C1 segment of cervical spinal cord (tissue), 14 donors: Measurements from ENCODE around the gene TMEM41B.
"Not testable (repeated sequence)": the region's sequence is repeated elsewhere in the genome, so short reads cannot be mapped to it uniquely, and the experiment has no call there.

Experiments
- DNase-seq, 14 donors: peaks; one replicate each; lab custom pipeline; 2025; lab: John Stamatoyannopoulos, UW

TMEM41B gene

DNA sequence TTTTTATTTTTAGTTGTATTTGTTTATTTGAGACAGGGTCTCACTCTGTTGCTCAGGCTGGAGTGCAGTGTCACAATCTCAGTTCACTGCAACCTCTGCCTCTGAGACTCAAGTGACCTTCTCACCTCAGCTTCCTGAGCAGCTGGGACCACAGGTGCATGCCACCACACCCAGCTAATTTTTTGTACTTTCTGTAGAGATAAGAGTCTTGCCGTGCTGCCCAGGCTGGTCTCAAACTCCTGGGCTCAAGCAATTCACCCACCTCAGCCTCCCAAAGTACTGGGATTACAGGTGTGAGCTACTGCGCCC is 53.6 kb downstream of the TMEM41B start:
- DNase-seq, result not testable (repeated sequence)

DNA sequence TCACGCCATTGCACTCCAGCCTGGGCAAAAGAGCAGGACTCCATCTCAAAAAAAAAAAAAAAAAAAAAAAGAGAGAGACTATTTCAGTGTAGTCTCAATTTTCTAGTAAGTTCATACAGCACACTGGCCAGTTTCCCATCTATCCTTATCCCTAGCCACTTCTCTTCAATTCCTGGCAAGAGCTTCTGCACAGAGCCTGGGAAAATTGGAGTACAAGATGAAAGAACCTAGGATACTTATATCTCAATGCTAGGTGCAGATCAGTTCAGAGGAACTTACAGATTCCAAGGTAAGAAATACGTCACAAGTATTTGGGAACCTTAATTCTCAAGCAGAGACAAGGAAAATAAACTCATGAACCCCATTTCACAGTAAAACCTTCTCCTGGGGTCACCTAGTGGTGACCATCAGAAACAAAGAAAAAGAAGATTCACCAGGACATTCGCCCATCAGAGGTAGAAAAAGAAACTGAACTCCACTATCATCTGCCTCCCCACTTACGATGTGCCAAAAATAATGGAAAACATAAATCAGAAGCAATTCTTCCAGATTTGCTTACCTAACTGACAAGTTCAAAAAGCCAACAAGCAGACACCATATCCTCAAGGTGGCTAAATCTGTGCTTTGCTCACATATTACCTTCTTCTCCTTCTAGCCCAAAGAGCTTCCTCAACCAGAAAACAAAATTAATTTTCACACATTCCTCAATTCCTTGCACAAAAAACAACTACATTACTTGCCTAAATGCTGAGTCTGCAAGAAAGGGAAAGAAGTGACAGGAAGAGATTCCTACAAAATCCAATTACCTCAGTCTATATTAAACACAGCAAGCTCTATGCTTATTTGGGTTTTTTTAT is 54.2 kb downstream of the TMEM41B start:
- DNase-seq, result no peak

DNA sequence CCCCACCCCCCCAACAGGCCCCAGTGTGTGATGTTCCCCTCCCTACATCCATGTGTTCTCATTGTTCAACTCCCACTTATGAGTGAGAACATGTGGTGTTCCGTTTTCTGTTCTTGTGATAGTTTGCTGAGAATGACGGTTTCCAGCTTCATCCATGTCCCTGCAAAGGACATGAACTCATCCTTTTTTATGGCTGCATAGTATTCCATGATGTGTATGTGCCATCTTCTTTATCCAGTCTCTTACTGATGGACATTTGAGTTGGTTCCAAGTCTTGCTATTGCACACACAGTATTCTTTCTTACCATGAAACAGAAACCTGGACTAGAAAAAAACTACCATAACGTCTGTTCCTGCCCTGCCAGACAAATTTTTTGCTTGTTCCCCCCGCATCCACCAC is 56.1 kb downstream of the TMEM41B start:
- DNase-seq, result not testable (repeated sequence)

DNA sequence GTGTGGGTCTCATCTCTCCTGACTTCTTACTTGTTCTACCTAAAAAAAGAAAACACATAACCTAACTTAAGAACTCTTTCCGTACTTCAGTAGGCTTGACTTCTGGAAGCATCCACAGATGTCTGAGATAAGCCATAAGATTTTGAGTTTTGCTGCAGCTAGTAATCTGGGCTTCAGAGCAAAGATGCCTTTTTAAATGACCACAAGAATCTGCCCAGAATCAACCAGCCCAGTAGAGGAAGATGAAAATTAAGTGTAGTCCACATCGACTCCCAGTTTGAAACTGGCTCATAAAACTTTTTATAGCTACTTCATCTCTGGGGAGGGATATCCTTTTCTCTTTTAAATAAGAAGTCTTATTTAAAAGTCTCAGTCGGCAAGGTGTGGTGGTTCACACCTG is 60.0 kb downstream of the TMEM41B start:
- DNase-seq, result no peak

DNA sequence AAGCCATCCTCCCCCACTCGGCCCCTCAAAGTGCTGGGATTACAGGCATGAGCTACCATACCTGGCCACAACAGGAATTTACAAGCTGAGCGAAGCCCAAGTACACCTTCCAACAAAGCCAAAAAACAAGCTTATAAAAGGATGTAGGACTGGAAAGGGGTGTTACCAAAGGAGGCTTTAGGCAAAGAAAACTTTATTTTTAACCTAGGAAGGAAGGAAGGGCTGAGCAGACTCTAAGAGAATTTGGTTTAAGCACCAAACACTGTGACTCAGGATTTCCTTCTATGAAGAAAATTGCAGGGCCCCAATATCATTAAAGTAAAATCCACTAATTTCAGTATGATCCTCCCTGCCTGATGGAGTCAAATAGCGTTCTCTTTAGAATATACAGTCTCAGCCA is 61.3 kb downstream of the TMEM41B start:
- no peak for DNase-seq

DNA sequence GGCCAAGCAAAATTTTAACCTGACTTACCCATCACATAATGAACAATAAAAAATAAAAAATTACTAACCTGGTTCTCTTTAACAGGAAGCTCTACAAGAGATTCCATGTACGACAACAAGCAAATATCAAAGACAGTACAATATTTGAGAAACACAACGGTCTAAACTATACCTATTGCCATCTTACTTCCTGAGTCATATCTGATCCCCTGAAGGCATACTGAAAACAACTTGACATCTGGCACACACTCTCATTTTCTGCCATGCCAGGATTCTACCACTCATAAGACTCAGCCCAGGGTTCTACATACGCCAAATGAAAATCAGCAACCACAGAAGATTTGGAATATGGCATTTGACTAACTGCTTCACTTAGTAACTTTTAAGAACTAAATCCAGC is 63.1 kb downstream of the TMEM41B start:
- no peak for DNase-seq

DNA sequence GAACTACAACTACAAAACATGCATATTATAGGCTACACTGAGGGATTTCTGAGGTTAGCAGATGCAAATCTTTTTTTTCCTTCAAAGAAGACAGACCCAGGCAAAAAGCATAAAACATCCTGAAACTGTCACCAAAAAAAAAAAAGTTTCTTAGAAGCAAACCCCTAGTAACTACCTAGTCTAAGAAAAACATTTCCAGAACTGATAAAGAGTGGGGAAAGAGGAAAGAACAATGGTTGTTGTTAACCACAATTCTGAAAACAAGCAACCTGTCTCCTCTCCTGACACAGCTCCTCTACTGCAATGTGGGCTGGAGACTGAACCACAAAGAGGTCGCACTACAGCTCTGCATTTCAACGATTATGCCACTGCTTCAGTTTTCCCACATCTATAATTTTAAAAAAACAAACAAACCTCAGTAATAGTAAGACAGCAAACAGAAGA is 64.2 kb downstream of the TMEM41B start:
- DNase-seq, result no peak

DNA sequence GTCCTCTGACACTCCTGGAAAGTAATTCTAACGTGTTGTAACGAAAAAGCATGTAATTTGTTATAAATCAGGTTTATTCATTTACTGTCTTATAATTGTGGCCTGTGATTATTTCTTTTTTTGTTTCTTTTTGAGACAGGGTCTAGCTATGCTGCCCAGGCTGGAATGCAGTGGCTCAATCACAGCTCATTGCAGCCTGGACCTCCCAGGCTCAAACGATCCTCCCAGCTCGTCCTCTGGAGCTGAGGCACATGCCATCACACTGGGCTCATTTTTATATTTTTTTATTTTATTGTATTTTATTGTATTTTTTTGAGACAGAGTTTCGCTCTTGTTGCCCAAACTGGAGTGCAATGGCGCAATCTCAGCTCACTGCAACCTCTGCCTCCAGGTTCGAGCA is 65.1 kb downstream of the TMEM41B start:
- no peak for DNase-seq

DNA sequence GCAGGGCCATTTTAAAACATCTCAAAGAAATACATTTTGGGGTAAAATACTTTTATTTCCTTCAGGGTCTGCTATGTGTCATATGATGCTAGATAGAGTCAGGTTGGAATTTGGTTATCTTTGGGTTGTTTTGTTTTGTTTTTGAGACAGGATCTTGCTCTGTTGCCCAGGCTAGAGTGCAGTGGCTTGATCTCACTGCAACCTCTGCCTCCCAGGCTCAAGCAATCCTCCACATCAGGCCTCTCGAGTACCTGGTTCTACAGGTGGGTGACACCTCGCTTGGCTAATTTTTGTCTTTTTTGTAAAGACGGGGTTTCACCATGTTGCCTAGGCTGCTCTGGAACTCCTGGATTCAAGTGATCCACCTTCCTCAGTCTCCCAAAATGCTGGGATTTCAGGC is 66.5 kb downstream of the TMEM41B start:
- no peak for DNase-seq

DNA sequence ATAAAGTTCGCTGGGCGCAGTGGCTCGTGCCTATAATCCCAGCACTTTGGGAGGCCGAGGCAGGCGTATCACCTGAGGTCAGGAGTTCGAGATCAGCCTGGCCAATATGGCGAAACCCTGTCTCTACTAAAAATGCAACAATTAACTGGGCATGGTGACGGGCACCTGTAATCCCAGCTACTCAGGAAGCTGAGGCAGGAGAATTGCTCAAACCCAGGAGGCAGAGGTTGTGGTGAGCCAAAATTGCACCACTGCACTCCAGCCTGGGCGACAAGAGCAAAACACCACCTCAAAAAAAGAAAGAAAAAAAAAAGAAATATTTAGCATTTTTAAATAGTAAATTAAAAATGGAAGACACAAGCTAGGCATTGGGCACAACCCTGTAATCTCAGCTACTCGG is 78.2 kb downstream of the TMEM41B start:
- not testable (repeated sequence) for DNase-seq

DNA sequence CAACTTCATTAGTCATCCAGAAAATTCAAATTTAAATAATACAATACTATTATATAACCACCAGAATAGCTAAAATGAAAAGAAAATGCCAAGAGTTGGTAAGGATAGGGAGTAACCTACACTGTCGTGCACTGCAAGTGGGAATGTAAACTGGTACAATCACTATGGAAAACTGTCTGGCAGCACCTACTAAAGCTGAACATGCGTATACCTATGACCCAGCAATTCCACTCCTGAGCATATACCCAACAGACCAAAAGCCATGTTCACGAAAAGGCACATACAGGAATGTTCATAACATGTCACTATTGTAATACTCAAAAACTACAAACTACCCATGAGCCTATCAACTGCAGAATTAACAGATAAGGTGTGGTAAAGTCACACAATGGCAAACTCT is 81.9 kb downstream of the TMEM41B start:
- DNase-seq, result no peak

DNA sequence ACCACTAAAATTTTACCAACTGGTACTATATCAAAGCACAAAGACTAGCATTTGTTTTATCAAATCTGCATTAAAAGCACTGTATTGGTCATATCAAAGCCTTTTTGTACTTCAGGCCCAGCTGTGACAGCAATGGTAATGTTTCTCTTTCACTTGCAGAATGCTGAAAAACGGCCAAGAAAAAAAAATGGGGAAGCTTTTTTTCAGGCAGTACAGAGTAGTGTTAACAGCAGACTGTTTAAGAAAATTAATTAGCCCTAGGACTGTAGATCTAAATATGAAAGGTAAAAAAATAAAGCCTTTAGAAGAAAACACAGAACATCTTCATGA is 82.6 kb downstream of the TMEM41B start:
- DNase-seq, result peak in 3 of 14 donors; percentile 3 to 7 (median 3)
